GM12892 (cell line): ENCODE data around the gene USP34.

ENCODE experiments used
- POLR2A ChIP-seq: IDR thresholded peaks from 2 replicates; pipeline ENCODE4 v1.6.1; 2011; ENCODE audit warnings: low read depth, low read length, control low read depth
- POLR2AphosphoS5 ChIP-seq: IDR thresholded peaks from 2 replicates; pipeline ENCODE4 v1.6.1; 2011; ENCODE audit warnings: low read depth, low read length, control low read depth

- no peak for TF ChIP-seq POLR2A
- no peak for TF ChIP-seq POLR2AphosphoS5
These were observed 256.7 kb downstream of the USP34 start for GRCh38 chr2:61214171-61214570.
